ENCODE data around the gene QPCTL. TPM values are rescaled to one million over a fixed set of nuclear protein-coding genes. Genes with fewer than 3 reads are reported as not detected.

The QPCTL gene
- total and polyA plus RNA-seq, 12 donors = 2.8 to 17.2 (median 10.7) TPM

DNA sequence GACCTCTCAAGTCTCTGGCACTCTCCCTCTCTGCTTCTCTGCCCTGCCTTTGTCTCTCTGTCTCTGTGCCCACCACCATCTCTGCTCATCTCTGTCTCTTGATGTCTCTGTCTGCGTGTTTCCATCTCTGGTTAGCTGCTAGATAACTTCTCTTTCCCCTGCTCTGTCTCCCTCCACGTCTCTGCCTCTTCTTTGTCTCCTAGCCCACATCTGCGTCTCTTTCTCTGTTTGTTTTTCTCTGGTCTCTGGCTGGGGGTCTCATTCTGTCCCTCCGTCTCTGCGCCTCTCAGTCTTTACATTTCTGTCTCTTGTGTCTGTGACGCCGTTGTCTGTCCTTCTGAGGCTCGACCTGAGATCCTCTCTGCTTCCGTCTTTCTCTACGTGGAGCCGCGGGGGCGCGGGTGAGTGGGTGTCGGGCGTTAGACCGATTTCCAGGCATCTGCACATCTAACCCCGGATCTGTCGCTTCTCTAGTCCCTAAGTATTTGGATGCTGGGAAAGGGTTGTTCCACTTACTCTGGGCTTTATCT lies 24.1 kb upstream of the QPCTL start:
- Histone ChIP-seq H3K9me3 (replicated peaks in 1 of 3) (no peaks in the 10 kb centered on the region), H3K36me3 (replicated peaks in 1 of 2) (no peaks in the 10 kb centered on the region), H3K27ac (no peak overlapping the region), H3K27me3 (peaks cover 22% of the 10 kb centered on the region), H3K4me3 (peak overlapping the region in 1 of 4 donors; percentile 45), H3K4me1 (replicated peaks in 1 of 2) (peaks cover 15 to 18% of the 10 kb centered on the region in 2 donors)
- WGBS, 4 donors = 0 to 2% (median 2%) methylated on average over 18 to 19 of the region's 19 CpGs
- no peak for TF ChIP-seq POLR2A (IDR thresholded peaks at IDR 0.05)
- TF ChIP-seq CTCF (IDR thresholded peaks at IDR 0.05) = no peak
- intact Hi-C loops (cut with DNase I) = no loop called here
- DNase-seq = no peak

- Histone ChIP-seq H3K27ac (no peak overlapping the region), H3K27me3 (peaks cover 22% of the 10 kb centered on the region), H3K4me1 (replicated peaks in 1 of 2) (peaks cover 15 to 18% of the 10 kb centered on the region in 2 donors), H3K4me3 (peak overlapping the region in 1 of 4 donors; percentile 33), H3K9me3 (replicated peaks in 1 of 3) (no peaks in the 10 kb centered on the region), H3K36me3 (replicated peaks in 1 of 2) (no peaks in the 10 kb centered on the region)
- 9 to 22% (median 17%) methylated on average over 11 to 42 of the region's 42 CpGs for WGBS, 4 donors
- intact Hi-C loops (cut with DNase I) = no loop called here
- TF ChIP-seq POLR2A (IDR thresholded peaks at IDR 0.05) (no peak), CTCF (IDR thresholded peaks at IDR 0.05) (no peak)
- DNase-seq = peak; percentile 66 to 90 (median 80)
These were observed 21.6 kb upstream of the QPCTL start for GRCh38 chr19:45670670-45671453.

DNA sequence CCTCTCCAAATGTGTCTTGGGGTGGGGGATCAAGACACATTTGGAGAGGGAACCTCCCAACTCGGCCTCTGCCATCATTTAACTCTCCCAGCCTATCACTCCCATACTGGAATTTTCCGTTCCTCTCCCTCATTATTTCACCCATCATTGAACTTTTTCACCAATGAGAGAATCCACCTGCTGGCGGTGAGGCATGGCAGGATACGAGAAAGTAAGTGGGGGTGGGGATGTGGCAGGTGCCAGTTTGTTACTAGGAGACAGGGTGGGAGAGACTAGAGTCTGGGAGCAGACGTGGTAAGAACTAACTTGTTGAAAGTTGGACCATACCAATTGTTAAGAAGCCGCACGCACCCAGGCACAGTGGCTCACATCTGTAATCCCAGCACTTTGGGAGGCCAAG lies 17.5 kb upstream of the QPCTL start:
- H3K27me3 ChIP-seq = peaks cover 22% of the 10 kb centered on the region
- TF ChIP-seq POLR2A (IDR thresholded peaks at IDR 0.05) (no peak), CTCF (IDR thresholded peaks at IDR 0.05) (no peak)
- no peaks in the 10 kb centered on the region for H3K9me3 ChIP-seq (replicated peaks in 1 of 3)
- no peak for DNase-seq
- H3K4me3 ChIP-seq = no peak overlapping the region
- 78 to 92% (median 82%) methylated on average over 7 of the region's 7 CpGs for WGBS, 4 donors
- H3K27ac ChIP-seq = no peak overlapping the region
- intact Hi-C loops (cut with DNase I) = no loop called here
- no peaks in the 10 kb centered on the region for H3K36me3 ChIP-seq (replicated peaks in 1 of 2)
- H3K4me1 ChIP-seq (replicated peaks in 1 of 2) = peaks cover 11 to 13% of the 10 kb centered on the region in 2 donors

DNA sequence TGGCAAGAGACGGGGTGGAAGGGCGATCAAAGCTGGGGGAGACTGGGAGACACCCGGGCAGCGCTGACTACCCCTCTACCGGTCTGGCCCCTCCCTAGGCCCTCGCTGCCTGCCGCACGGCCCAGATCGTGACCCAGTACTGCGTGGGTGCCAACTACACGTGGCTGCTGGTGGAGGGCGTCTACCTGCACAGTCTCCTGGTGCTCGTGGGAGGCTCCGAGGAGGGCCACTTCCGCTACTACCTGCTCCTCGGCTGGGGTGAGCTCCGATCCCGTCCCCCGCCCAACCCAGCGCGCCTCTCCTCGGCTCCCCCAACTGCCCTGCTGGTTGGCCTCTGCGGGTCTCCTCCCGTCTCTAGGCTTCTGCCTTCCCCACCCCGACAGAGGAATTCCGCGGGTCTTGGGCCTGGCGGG lies 15.6 kb upstream of the QPCTL start:
- Histone ChIP-seq H3K36me3 (replicated peaks in 1 of 2) (no peaks in the 10 kb centered on the region), H3K4me3 (peak overlapping the region in 1 of 4 donors; percentile 50), H3K9me3 (replicated peaks in 1 of 3) (no peaks in the 10 kb centered on the region), H3K4me1 (replicated peaks in 1 of 2) (peaks cover 13% of the 10 kb centered on the region in 2 donors), H3K27me3 (peaks cover 11% of the 10 kb centered on the region), H3K27ac (no peak overlapping the region)
- TF ChIP-seq CTCF (IDR thresholded peaks at IDR 0.05) = no peak
- TF ChIP-seq POLR2A (IDR thresholded peaks at IDR 0.05) = no peak
- DNase-seq = peak in 1 of 7 donors; percentile 23
- 8 to 64% (median 13%) methylated on average over 4 to 28 of the region's 28 CpGs for WGBS, 4 donors
- intact Hi-C loops (cut with DNase I) = no loop called here

Measured in adrenal gland (tissue), 12 donors.